H9 (cell line): ENCODE results near the gene SYT9. TPM values are rescaled to one million over a fixed set of nuclear protein-coding genes. Genes with fewer than 3 reads are reported as not detected.

Source experiments
- DNase-seq: peaks from one replicate; pipeline ENCODE4 v3.0.0-alpha.2; 2017
- H2AFZ ChIP-seq: one replicate; pipeline ENCODE4 v1.6.1; 2013; ENCODE audit warnings: mild to moderate bottlenecking, low read length, control low read depth, moderate library complexity
- H2AK5ac ChIP-seq: 2 replicates; pipeline ENCODE4 v1.6.1; 2013; ENCODE audit warnings: low read length, control low read depth, mixed read lengths; ENCODE audit not compliant: insufficient read length
- H2BK120ac ChIP-seq: one replicate; pipeline ENCODE4 v1.6.1; 2013; ENCODE audit warnings: low read depth, mild to moderate bottlenecking, low read length, control low read depth, inconsistent platforms; ENCODE audit not compliant: poor library complexity, severe bottlenecking
- H2BK12ac ChIP-seq: 2 replicates; pipeline ENCODE4 v1.6.1; 2013; ENCODE audit warnings: low read length, control low read depth, mixed read lengths, low read depth; ENCODE audit not compliant: insufficient read length
- H2BK15ac ChIP-seq: 2 replicates; pipeline ENCODE4 v1.6.1; 2013; ENCODE audit warnings: low read depth, low read length, control low read depth
- H2BK20ac ChIP-seq: one replicate; pipeline ENCODE4 v1.6.1; 2013; ENCODE audit warnings: low read depth, mild to moderate bottlenecking, low read length, control low read depth, inconsistent platforms; ENCODE audit not compliant: poor library complexity, severe bottlenecking
- H2BK5ac ChIP-seq: 2 replicates; pipeline ENCODE4 v1.6.1; 2013; ENCODE audit warnings: low read length, control low read depth, mixed read lengths; ENCODE audit not compliant: insufficient read length
- H3K14ac ChIP-seq: 2 replicates; pipeline ENCODE4 v1.6.1; 2013; ENCODE audit warnings: low read length, control low read depth; ENCODE audit not compliant: insufficient read depth
- H3K18ac ChIP-seq: 2 replicates; pipeline ENCODE4 v1.6.1; 2013; ENCODE audit warnings: low read depth, mild to moderate bottlenecking, mixed read lengths, low read length, control low read depth; ENCODE audit not compliant: insufficient read length
- H3K23ac ChIP-seq: 2 replicates; pipeline ENCODE4 v1.6.1; 2013; ENCODE audit warnings: low read length, control low read depth, mixed read lengths, low read depth; ENCODE audit not compliant: insufficient read length
- H3K23me2 ChIP-seq: 2 replicates; pipeline ENCODE4 v1.6.1; 2013; ENCODE audit warnings: low read depth, mild to moderate bottlenecking, mixed read lengths, low read length, control low read depth; ENCODE audit not compliant: insufficient read length, poor library complexity, severe bottlenecking
- H3K27ac ChIP-seq: 2 replicates; pipeline ENCODE4 v1.5.1; 2013; ENCODE audit warnings: low read length, control low read depth, mixed read lengths, low read depth; ENCODE audit not compliant: insufficient read length
- H3K27me3 ChIP-seq: 2 replicates; pipeline ENCODE4 v1.6.1; 2013; ENCODE audit warnings: low read length, control low read depth, inconsistent platforms; ENCODE audit not compliant: insufficient read depth
- H3K4ac ChIP-seq: 2 replicates; pipeline ENCODE4 v1.6.1; 2013; ENCODE audit warnings: low read depth, mild to moderate bottlenecking, control low read depth, inconsistent platforms, low read length, moderate library complexity
- H3K4me1 ChIP-seq: 2 replicates; pipeline ENCODE4 v1.6.1; 2013; ENCODE audit warnings: low read length, control low read depth, inconsistent platforms; ENCODE audit not compliant: insufficient read depth
- H3K4me2 ChIP-seq: 2 replicates; pipeline ENCODE4 v1.6.1; 2013; ENCODE audit warnings: low read length, control low read depth, mixed read lengths; ENCODE audit not compliant: insufficient read length, insufficient read depth
- H3K56ac ChIP-seq: 2 replicates; pipeline ENCODE4 v1.6.1; 2013; ENCODE audit warnings: low read depth, mild to moderate bottlenecking, mixed read lengths, low read length, control low read depth; ENCODE audit not compliant: insufficient read length
- H3K79me1 ChIP-seq: 2 replicates; pipeline ENCODE4 v1.6.1; 2013; ENCODE audit warnings: low read depth, mild to moderate bottlenecking, moderate library complexity, low read length, control low read depth, inconsistent platforms; ENCODE audit not compliant: insufficient read depth, poor library complexity, severe bottlenecking
- H3K79me2 ChIP-seq: 2 replicates; pipeline ENCODE4 v1.6.1; 2013; ENCODE audit warnings: low read length, control low read depth, inconsistent platforms; ENCODE audit not compliant: insufficient read depth
- H3K9ac ChIP-seq: 2 replicates; pipeline ENCODE4 v1.6.1; 2013; ENCODE audit warnings: low read length, control low read depth, mixed read lengths; ENCODE audit not compliant: insufficient read length; ENCODE audit errors: extremely low read depth
- H3K9me3 ChIP-seq: one replicate; pipeline ENCODE4 v1.6.1; 2013; ENCODE audit warnings: low read depth, low read length, inconsistent platforms; ENCODE audit not compliant: control insufficient read depth
- H3T11ph ChIP-seq: one replicate; pipeline ENCODE4 v1.6.1; 2013; ENCODE audit warnings: mild to moderate bottlenecking, low read length, control low read depth, inconsistent platforms
- H4K20me1 ChIP-seq: one replicate; pipeline ENCODE4 v1.6.1; 2013; ENCODE audit not compliant: control insufficient read depth, insufficient read length, insufficient read depth
- H4K5ac ChIP-seq: 2 replicates; pipeline ENCODE4 v1.6.1; 2013; ENCODE audit warnings: low read depth, mild to moderate bottlenecking, mixed read lengths, low read length, control low read depth; ENCODE audit not compliant: insufficient read length
- H4K8ac ChIP-seq: replicated peaks from 2 replicates; pipeline ENCODE4 v1.6.1; 2013; ENCODE audit warnings: low read length, control low read depth, mixed read lengths, low read depth; ENCODE audit not compliant: insufficient read length
- H4K91ac ChIP-seq: 2 replicates; pipeline ENCODE4 v1.6.1; 2013; ENCODE audit warnings: low read depth, mild to moderate bottlenecking, moderate library complexity, mixed read lengths, low read length, control low read depth; ENCODE audit not compliant: insufficient read length
- H3K27ac Mint-ChIP-seq, 3 experiments: 2 replicates in 2 of 3; 3 replicates in 1 of 3; pipeline ENCODE4 v1.8.0; 2020 to 2021; ENCODE audit warnings: mixed read lengths in 3 of 3, mild to moderate bottlenecking in 1 of 3, moderate library complexity in 1 of 3
- H3K27me3 Mint-ChIP-seq: 2 replicates; pipeline ENCODE4 v1.8.0; 2021; ENCODE audit warnings: low read depth, mild to moderate bottlenecking, moderate library complexity, mixed read lengths
- H3K36me3 Mint-ChIP-seq, 3 experiments: 2 replicates in 2 of 3; 3 replicates in 1 of 3; pipeline ENCODE4 v1.8.0; 2020 to 2021; ENCODE audit warnings: low read depth in 3 of 3, mixed read lengths in 3 of 3; ENCODE audit not compliant: insufficient read depth in 1 of 3
- H3K4me1 Mint-ChIP-seq, 2 experiments: 2 replicates each; pipeline ENCODE4 v1.8.0; 2020; ENCODE audit warnings: mixed read lengths in 2 of 2
- H3K4me3 Mint-ChIP-seq, 2 experiments: 2 replicates in 1 of 2; 3 replicates in 1 of 2; pipeline ENCODE4 v1.8.0; 2020 to 2021; ENCODE audit warnings: mild to moderate bottlenecking in 2 of 2, mixed read lengths in 2 of 2, moderate library complexity in 1 of 2
- H3K9me3 Mint-ChIP-seq, 2 experiments: 2 replicates in 1 of 2; 3 replicates in 1 of 2; pipeline ENCODE4 v1.8.0; 2020; ENCODE audit warnings: mild to moderate bottlenecking in 2 of 2, mixed read lengths in 2 of 2, moderate library complexity in 1 of 2
- CTCF ChIP-seq: fragments of 200-600 bp; sonication (generic); conservative IDR thresholded peaks from 3 replicates; pipeline ENCODE4 v1.8.0; 2021; ENCODE audit warnings: antibody characterized with exemption, mild to moderate bottlenecking
- WGBS: extraction: QIAGEN DNeasy Blood & Tissue Kit; methylation state at CpG from one replicate; pipeline ENCODE4 v1.1.7; 2013; ENCODE audit warnings: missing lambda C conversion rate, low lambda C conversion rate, mixed read lengths; ENCODE audit not compliant: insufficient read length; ENCODE audit errors: extremely low coverage; 5-methylcytosine and 5-hydroxymethylcytosine counted together
- total RNA-seq: library from RNA; stranded (reverse); gene quantifications from 2 replicates; pipeline ENCODE4 v1.2.1, GENCODE V29; 2021

The SYT9 gene
- total RNA-seq, 1 experiment from 2014 or later: 0.63 TPM

- Histone ChIP-seq H4K5ac (no peak overlapping the region), H2AFZ (no peak overlapping the region), H2AK5ac (no peak overlapping the region), H3K27me3 (no peaks in the 10 kb centered on the region), H4K20me1 (no peaks in the 10 kb centered on the region), H2BK5ac (no peak overlapping the region), H3K79me1 (no peaks in the 10 kb centered on the region), H3K23me2 (no peaks in the 10 kb centered on the region), H2BK15ac (no peak overlapping the region), H3T11ph (no peak overlapping the region), H3K9ac (no peak overlapping the region), H3K4me2 (no peak overlapping the region), H3K14ac (no peak overlapping the region), H2BK120ac (no peak overlapping the region), H2BK12ac (no peak overlapping the region), H4K91ac (no peak overlapping the region), H2BK20ac (no peak overlapping the region), H3K23ac (no peak overlapping the region), H4K8ac (no peak overlapping the region), H3K4me1 (no peaks in the 10 kb centered on the region), H3K27ac (no peak overlapping the region), H3K9me3 (no peaks in the 10 kb centered on the region), H3K79me2 (no peaks in the 10 kb centered on the region), H3K4ac (no peak overlapping the region), H3K18ac (no peak overlapping the region), H3K56ac (no peak overlapping the region)
- H3K36me3 Mint-ChIP-seq: no peaks in the 10 kb centered on the region
- TF ChIP-seq CTCF: no peak
- peaks cover 3 to 9% of the 10 kb centered on the region in 2 experiments for H3K4me1 Mint-ChIP-seq
- H3K4me3 Mint-ChIP-seq: no peak overlapping the region
- H3K27me3 Mint-ChIP-seq: no peaks in the 10 kb centered on the region
- DNase-seq: no peak
- H3K9me3 Mint-ChIP-seq: peaks cover 0 to 4% of the 10 kb centered on the region in 2 experiments; a peak in 2 of 5 replicates
- H3K27ac Mint-ChIP-seq: no peak overlapping the region
- WGBS: no CpG with 5 or more reads among the region's 2 CpGs
Measured at GRCh38 chr11:7292922-7293321, 41.2 kb downstream of the SYT9 start.
